GM23338 (cell line): ENCODE data around the gene DMAC1. TPM values are rescaled to one million over a fixed set of nuclear protein-coding genes. Genes with fewer than 3 reads are reported as not detected.

ENCODE experiments used
- ATAC-seq: fragments of 200-7000 bp; cut with Tn5 transposase; 3 replicates; pipeline ENCODE4 v1.9.1; 2020
- DNase-seq: peaks from one replicate; pipeline ENCODE4 v3.0.0-alpha.2; 2015; ENCODE audit warnings: low spot score
- H2AFZ ChIP-seq: fragments of 200-600 bp; sonication (generic); 2 replicates; pipeline ENCODE4 v1.8.0; 2016; ENCODE audit warnings: antibody characterized with exemption, mild to moderate bottlenecking, moderate library complexity
- H3F3A ChIP-seq: fragments of 200-600 bp; sonication (generic); replicated peaks from 2 replicates; pipeline ENCODE4 v1.8.0; 2017; ENCODE audit warnings: antibody characterized with exemption, mixed run types, low read depth
- H3K27ac ChIP-seq: fragments of 200-600 bp; sonication (generic); 2 replicates; pipeline ENCODE4 v1.6.1; 2016; ENCODE audit warnings: low read depth
- H3K27me3 ChIP-seq: fragments of 200-600 bp; sonication (generic); 2 replicates; pipeline ENCODE4 v1.8.0; 2016; ENCODE audit warnings: mild to moderate bottlenecking, mixed run types, moderate library complexity; ENCODE audit not compliant: insufficient read depth
- H3K36me3 ChIP-seq: fragments of 200-600 bp; sonication (generic); 2 replicates; pipeline ENCODE4 v1.8.0; 2016; ENCODE audit warnings: mild to moderate bottlenecking; ENCODE audit not compliant: insufficient read depth
- H3K4me1 ChIP-seq: fragments of 200-600 bp; sonication (generic); 2 replicates; pipeline ENCODE4 v1.8.0; 2016; ENCODE audit warnings: mild to moderate bottlenecking, moderate library complexity; ENCODE audit not compliant: insufficient read depth
- H3K4me2 ChIP-seq: fragments of 200-600 bp; sonication (generic); 2 replicates; pipeline ENCODE4 v1.7.1; 2017; ENCODE audit warnings: mixed run types
- H3K4me3 ChIP-seq: fragments of 200-600 bp; sonication (generic); 2 replicates; pipeline ENCODE4 v1.6.1; 2016; ENCODE audit warnings: mixed run types
- H3K79me2 ChIP-seq: fragments of 200-600 bp; sonication (generic); replicated peaks from 2 replicates; pipeline ENCODE4 v1.8.0; 2017; ENCODE audit warnings: mild to moderate bottlenecking; ENCODE audit not compliant: insufficient read depth
- H3K9me2 ChIP-seq: fragments of 200-600 bp; sonication (generic); 2 replicates; pipeline ENCODE4 v1.8.0; 2017; ENCODE audit not compliant: insufficient read depth
- H4K20me1 ChIP-seq: fragments of 200-600 bp; sonication (generic); replicated peaks from 2 replicates; pipeline ENCODE4 v1.8.0; 2017; ENCODE audit warnings: mild to moderate bottlenecking; ENCODE audit not compliant: insufficient read depth
- H3K27ac Mint-ChIP-seq: 2 replicates; pipeline ENCODE4 v1.8.0; 2020; ENCODE audit warnings: inconsistent platforms, mild to moderate bottlenecking, moderate library complexity, mixed read lengths
- H3K27me3 Mint-ChIP-seq: 3 replicates; pipeline ENCODE4 v1.8.0; 2022; ENCODE audit warnings: low read depth, mild to moderate bottlenecking, moderate library complexity, mixed read lengths, inconsistent platforms; ENCODE audit not compliant: insufficient read depth, poor library complexity
- H3K36me3 Mint-ChIP-seq: 3 replicates; pipeline ENCODE4 v1.8.0; 2021; ENCODE audit warnings: low read depth, mild to moderate bottlenecking, inconsistent platforms, moderate library complexity, mixed read lengths
- H3K4me1 Mint-ChIP-seq: 3 replicates; pipeline ENCODE4 v1.8.0; 2020; ENCODE audit warnings: mild to moderate bottlenecking, inconsistent platforms, mixed read lengths
- H3K4me3 Mint-ChIP-seq: 3 replicates; pipeline ENCODE4 v1.8.0; 2021; ENCODE audit warnings: moderate library complexity, mild to moderate bottlenecking, inconsistent platforms, mixed read lengths
- H3K9me3 Mint-ChIP-seq: 3 replicates; pipeline ENCODE4 v1.8.0; 2020; ENCODE audit warnings: moderate library complexity, mild to moderate bottlenecking, inconsistent platforms, mixed read lengths
- CREB1 ChIP-seq: fragments of 250-450 bp; sonication (Bioruptor Pico); IDR thresholded peaks from 2 replicates; pipeline ENCODE4 v1.5.0; 2020; ENCODE audit warnings: low read depth, mild to moderate bottlenecking, moderate library complexity
- NANOG ChIP-seq: IDR thresholded peaks from 2 replicates; pipeline ENCODE4 v1.6.1; 2016; ENCODE audit warnings: antibody characterized with exemption, borderline replicate concordance
- POLR2AphosphoS5 ChIP-seq: IDR thresholded peaks from 2 replicates; pipeline ENCODE4 v1.6.1; 2016; ENCODE audit warnings: antibody characterized with exemption, low read depth
- STAT1 ChIP-seq: IDR thresholded peaks from one replicate; pipeline ENCODE4 v1.6.1; 2016; ENCODE audit warnings: antibody characterized with exemption; ENCODE audit not compliant: unreplicated experiment
- ZNF114 ChIP-seq: fragments of 250-450 bp; sonication (Bioruptor Pico); IDR thresholded peaks from 2 replicates; pipeline ENCODE4 v1.5.0; 2020; ENCODE audit warnings: mild to moderate bottlenecking, moderate library complexity
- ZNF331 ChIP-seq: fragments of 250-450 bp; sonication (Bioruptor Pico); IDR thresholded peaks from 2 replicates; pipeline ENCODE4 v1.5.0; 2020; ENCODE audit warnings: low read depth, mild to moderate bottlenecking, moderate library complexity
- polyA plus RNA-seq: library from polyadenylated mRNA; unstranded; fragments of >200 nt; fragmentation: Nextera tagmentation; extraction: Ambion mirVana; gene quantifications from 2 replicates; pipeline ENCODE4 v1.2.1, GENCODE V29; 2016
- total RNA-seq: library from RNA; depleted of rRNA; stranded (reverse); fragments of >200 nt; shearing (Covaris generic); gene quantifications from 2 replicates; pipeline ENCODE4 v1.2.3, GENCODE V29; 2014
- TF ChIP-seq, protein P1 (sequence below): fragments of 250-450 bp; sonication (Bioruptor Pico); IDR thresholded peaks from 2 replicates; pipeline ENCODE4 v1.5.0; 2020; ENCODE audit warnings: mild to moderate bottlenecking, moderate library complexity
- TF ChIP-seq, protein P2 (sequence below): IDR thresholded peaks from one replicate; pipeline ENCODE4 v1.6.1; 2018; ENCODE audit warnings: antibody characterized with exemption; ENCODE audit not compliant: unreplicated experiment
- TF ChIP-seq, protein P3 (sequence below): IDR thresholded peaks from 2 replicates; pipeline ENCODE4 v1.6.1; 2016; ENCODE audit warnings: antibody characterized with exemption

Gene DMAC1
- total and polyA plus RNA-seq, 2 experiments from 2014 or later: 24.6 to 116 TPM

DNA sequence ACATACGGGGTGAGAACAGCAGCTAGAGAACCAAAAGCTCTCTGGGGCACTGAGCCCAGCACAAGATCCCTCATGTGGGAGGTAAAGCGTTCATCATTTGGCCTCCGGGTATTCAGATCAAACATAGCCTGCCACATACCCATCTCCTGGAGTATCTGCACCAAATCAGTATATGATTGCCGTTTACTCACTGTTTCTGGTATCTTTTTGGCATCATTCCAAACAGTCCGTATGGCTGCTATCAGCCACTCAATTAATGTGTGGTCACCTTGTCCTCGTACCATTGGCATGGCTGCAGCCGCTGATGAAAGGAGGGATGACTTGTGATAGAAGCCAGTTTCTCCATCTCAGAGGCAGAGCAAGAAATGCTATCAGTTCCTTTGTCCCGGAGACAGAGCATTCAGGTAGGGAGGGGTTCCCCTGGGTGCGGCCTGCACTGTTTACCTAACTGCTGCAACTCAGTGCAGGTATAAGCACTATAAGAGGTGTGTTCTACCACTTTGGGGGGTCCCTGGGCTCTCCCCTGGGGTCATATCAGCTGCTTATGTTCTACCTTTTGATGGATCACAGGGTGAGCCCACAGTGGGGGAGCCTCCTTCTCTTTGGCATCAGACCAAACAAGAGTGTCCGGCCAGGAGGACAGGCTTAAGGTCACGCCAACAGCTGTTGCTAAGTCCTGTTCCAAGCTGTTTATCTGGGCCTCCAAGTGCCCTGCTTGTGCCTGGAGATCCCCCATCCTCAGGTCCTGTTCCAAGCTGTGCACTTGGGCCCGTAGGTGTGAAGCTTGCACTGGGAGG is 9.4 kb downstream of the DMAC1 start:
- Histone ChIP-seq H3K79me2 (no peaks in the 10 kb centered on the region), H3K4me2 (no peak overlapping the region), H3K4me1 (no peaks in the 10 kb centered on the region), H3K9me2 (no peaks in the 10 kb centered on the region), H3K36me3 (peaks cover 4% of the 10 kb centered on the region), H2AFZ (no peak overlapping the region), H3K27me3 (no peaks in the 10 kb centered on the region), H4K20me1 (no peaks in the 10 kb centered on the region; the same call in 1 of the 2 replicates), H3K27ac (no peak overlapping the region), H3F3A (no peaks in the 10 kb centered on the region), H3K4me3 (no peak overlapping the region)
- no peak for TF ChIP-seq STAT1
- no peak for TF ChIP-seq CREB1 (CRISPR knock-in tag)
- TF ChIP-seq NANOG: no peak
- TF ChIP-seq, protein P1, sequence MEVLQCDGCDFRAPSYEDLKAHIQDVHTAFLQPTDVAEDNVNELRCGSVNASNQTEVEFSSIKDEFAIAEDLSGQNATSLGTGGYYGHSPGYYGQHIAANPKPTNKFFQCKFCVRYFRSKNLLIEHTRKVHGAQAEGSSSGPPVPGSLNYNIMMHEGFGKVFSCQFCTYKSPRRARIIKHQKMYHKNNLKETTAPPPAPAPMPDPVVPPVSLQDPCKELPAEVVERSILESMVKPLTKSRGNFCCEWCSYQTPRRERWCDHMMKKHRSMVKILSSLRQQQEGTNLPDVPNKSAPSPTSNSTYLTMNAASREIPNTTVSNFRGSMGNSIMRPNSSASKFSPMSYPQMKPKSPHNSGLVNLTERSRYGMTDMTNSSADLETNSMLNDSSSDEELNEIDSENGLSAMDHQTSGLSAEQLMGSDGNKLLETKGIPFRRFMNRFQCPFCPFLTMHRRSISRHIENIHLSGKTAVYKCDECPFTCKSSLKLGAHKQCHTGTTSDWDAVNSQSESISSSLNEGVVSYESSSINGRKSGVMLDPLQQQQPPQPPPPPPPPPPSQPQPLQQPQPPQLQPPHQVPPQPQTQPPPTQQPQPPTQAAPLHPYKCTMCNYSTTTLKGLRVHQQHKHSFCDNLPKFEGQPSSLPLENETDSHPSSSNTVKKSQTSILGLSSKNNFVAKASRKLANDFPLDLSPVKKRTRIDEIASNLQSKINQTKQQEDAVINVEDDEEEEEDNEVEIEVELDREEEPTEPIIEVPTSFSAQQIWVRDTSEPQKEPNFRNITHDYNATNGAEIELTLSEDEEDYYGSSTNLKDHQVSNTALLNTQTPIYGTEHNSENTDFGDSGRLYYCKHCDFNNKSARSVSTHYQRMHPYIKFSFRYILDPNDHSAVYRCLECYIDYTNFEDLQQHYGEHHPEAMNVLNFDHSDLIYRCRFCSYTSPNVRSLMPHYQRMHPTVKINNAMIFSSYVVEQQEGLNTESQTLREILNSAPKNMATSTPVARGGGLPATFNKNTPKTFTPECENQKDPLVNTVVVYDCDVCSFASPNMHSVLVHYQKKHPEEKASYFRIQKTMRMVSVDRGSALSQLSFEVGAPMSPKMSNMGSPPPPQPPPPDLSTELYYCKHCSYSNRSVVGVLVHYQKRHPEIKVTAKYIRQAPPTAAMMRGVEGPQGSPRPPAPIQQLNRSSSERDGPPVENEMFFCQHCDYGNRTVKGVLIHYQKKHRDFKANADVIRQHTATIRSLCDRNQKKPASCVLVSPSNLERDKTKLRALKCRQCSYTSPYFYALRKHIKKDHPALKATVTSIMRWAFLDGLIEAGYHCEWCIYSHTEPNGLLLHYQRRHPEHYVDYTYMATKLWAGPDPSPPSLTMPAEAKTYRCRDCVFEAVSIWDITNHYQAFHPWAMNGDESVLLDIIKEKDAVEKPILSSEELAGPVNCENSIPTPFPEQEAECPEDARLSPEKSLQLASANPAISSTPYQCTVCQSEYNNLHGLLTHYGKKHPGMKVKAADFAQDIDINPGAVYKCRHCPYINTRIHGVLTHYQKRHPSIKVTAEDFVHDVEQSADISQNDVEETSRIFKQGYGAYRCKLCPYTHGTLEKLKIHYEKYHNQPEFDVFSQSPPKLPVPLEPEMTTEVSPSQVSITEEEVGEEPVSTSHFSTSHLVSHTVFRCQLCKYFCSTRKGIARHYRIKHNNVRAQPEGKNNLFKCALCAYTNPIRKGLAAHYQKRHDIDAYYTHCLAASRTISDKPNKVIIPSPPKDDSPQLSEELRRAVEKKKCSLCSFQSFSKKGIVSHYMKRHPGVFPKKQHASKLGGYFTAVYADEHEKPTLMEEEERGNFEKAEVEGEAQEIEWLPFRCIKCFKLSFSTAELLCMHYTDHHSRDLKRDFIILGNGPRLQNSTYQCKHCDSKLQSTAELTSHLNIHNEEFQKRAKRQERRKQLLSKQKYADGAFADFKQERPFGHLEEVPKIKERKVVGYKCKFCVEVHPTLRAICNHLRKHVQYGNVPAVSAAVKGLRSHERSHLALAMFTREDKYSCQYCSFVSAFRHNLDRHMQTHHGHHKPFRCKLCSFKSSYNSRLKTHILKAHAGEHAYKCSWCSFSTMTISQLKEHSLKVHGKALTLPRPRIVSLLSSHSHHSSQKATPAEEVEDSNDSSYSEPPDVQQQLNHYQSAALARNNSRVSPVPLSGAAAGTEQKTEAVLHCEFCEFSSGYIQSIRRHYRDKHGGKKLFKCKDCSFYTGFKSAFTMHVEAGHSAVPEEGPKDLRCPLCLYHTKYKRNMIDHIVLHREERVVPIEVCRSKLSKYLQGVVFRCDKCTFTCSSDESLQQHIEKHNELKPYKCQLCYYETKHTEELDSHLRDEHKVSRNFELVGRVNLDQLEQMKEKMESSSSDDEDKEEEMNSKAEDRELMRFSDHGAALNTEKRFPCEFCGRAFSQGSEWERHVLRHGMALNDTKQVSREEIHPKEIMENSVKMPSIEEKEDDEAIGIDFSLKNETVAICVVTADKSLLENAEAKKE (CRISPR knock-in tag): no peak
- TF ChIP-seq, protein P2, sequence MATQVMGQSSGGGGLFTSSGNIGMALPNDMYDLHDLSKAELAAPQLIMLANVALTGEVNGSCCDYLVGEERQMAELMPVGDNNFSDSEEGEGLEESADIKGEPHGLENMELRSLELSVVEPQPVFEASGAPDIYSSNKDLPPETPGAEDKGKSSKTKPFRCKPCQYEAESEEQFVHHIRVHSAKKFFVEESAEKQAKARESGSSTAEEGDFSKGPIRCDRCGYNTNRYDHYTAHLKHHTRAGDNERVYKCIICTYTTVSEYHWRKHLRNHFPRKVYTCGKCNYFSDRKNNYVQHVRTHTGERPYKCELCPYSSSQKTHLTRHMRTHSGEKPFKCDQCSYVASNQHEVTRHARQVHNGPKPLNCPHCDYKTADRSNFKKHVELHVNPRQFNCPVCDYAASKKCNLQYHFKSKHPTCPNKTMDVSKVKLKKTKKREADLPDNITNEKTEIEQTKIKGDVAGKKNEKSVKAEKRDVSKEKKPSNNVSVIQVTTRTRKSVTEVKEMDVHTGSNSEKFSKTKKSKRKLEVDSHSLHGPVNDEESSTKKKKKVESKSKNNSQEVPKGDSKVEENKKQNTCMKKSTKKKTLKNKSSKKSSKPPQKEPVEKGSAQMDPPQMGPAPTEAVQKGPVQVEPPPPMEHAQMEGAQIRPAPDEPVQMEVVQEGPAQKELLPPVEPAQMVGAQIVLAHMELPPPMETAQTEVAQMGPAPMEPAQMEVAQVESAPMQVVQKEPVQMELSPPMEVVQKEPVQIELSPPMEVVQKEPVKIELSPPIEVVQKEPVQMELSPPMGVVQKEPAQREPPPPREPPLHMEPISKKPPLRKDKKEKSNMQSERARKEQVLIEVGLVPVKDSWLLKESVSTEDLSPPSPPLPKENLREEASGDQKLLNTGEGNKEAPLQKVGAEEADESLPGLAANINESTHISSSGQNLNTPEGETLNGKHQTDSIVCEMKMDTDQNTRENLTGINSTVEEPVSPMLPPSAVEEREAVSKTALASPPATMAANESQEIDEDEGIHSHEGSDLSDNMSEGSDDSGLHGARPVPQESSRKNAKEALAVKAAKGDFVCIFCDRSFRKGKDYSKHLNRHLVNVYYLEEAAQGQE: no peak
- TF ChIP-seq, protein P3, sequence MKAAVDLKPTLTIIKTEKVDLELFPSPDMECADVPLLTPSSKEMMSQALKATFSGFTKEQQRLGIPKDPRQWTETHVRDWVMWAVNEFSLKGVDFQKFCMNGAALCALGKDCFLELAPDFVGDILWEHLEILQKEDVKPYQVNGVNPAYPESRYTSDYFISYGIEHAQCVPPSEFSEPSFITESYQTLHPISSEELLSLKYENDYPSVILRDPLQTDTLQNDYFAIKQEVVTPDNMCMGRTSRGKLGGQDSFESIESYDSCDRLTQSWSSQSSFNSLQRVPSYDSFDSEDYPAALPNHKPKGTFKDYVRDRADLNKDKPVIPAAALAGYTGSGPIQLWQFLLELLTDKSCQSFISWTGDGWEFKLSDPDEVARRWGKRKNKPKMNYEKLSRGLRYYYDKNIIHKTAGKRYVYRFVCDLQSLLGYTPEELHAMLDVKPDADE: no peak
- TF ChIP-seq ZNF114 (CRISPR knock-in tag): no peak
- TF ChIP-seq POLR2AphosphoS5: no peak
- TF ChIP-seq ZNF331 (CRISPR knock-in tag): no peak
- no peak overlapping the region for H3K27ac Mint-ChIP-seq
- peaks cover 40% of the 10 kb centered on the region for H3K36me3 Mint-ChIP-seq
- H3K4me3 Mint-ChIP-seq: no peak overlapping the region
- DNase-seq: no peak
- no peak for ATAC-seq
- H3K4me1 Mint-ChIP-seq: no peaks in the 10 kb centered on the region
- H3K27me3 Mint-ChIP-seq: peaks cover 2% of the 10 kb centered on the region
- H3K9me3 Mint-ChIP-seq: no peaks in the 10 kb centered on the region
